Skeletal muscle tissue (tissue), 4 donors: ENCODE results near the gene HRH4. TPM values are rescaled to one million over a fixed set of nuclear protein-coding genes. Genes with fewer than 3 reads are reported as not detected.

Source experiments
- H3K27ac ChIP-seq: one replicate; pipeline ENCODE4 v1.7.0; 2013; ENCODE audit warnings: mild to moderate bottlenecking, low read depth, low read length, inconsistent platforms
- H3K27me3 ChIP-seq, 3 donors: one replicate each; pipeline ENCODE4 v1.7.0; 2013; ENCODE audit warnings: low read length in 3 of 3; ENCODE audit not compliant: control insufficient read depth in 3 of 3, insufficient read depth in 3 of 3
- H3K36me3 ChIP-seq, 3 donors: one replicate each; pipeline ENCODE4 v1.7.0; 2013; ENCODE audit warnings: low read length in 3 of 3; ENCODE audit not compliant: control insufficient read depth in 3 of 3, insufficient read depth in 3 of 3
- H3K4me1 ChIP-seq, 3 donors: one replicate each; pipeline ENCODE4 v1.7.0; 2013; ENCODE audit warnings: low read length in 3 of 3, mild to moderate bottlenecking in 3 of 3; ENCODE audit not compliant: control insufficient read depth in 3 of 3, insufficient read depth in 3 of 3
- H3K4me3 ChIP-seq, 3 donors: one replicate each; pipeline ENCODE4 v1.7.0; 2013; ENCODE audit warnings: low read length in 3 of 3
- H3K9ac ChIP-seq, 3 donors: one replicate each; pipeline ENCODE4 v1.7.0; 2013; ENCODE audit warnings: low read length in 3 of 3, mild to moderate bottlenecking in 3 of 3, moderate library complexity in 2 of 3, low read depth in 1 of 3
- H3K9me3 ChIP-seq, 3 donors: one replicate each; pipeline ENCODE4 v1.7.0; 2013; ENCODE audit warnings: low read length in 3 of 3; ENCODE audit not compliant: control insufficient read depth in 3 of 3
- total RNA-seq: library from RNA; depleted of rRNA; stranded (reverse); fragments of >200 nt; gene quantifications from one replicate; pipeline ENCODE4 v1.2.3, GENCODE V29; 2014
- donor health status: Osteomylitis.

Gene HRH4
- total RNA-seq, 1 donor from 2014 or later, result not detected

GRCh38 chr18:24482821-24483220 is 22.4 kb downstream of the HRH4 start:
- Histone ChIP-seq H3K9ac (no peak overlapping the region), H3K27ac (no peak overlapping the region), H3K9me3 (no peaks in the 10 kb centered on the region), H3K4me3 (no peak overlapping the region), H3K27me3 (peaks cover 0 to 6% (median 3%) of the 10 kb centered on the region in 3 donors), H3K4me1 (peaks cover 0 to under 1% (median 0%) of the 10 kb centered on the region in 3 donors), H3K36me3 (no peaks in the 10 kb centered on the region)

- Histone ChIP-seq H3K9ac (no peak overlapping the region), H3K4me1 (peaks cover 0 to 2% (median 0%) of the 10 kb centered on the region in 3 donors), H3K9me3 (no peaks in the 10 kb centered on the region), H3K4me3 (no peak overlapping the region), H3K36me3 (no peaks in the 10 kb centered on the region), H3K27ac (no peak overlapping the region), H3K27me3 (peaks cover 0 to 6% (median 5%) of the 10 kb centered on the region in 3 donors)
These were observed 25.2 kb downstream of the HRH4 start for GRCh38 chr18:24485681-24486080.

GRCh38 chr18:24486684-24487083 is 26.2 kb downstream of the HRH4 start:
- no peaks in the 10 kb centered on the region for H3K36me3 ChIP-seq
- H3K4me3 ChIP-seq, result no peak overlapping the region
- peaks cover 0 to 6% (median 5%) of the 10 kb centered on the region in 3 donors for H3K27me3 ChIP-seq
- H3K27ac ChIP-seq, result no peak overlapping the region
- no peaks in the 10 kb centered on the region for H3K9me3 ChIP-seq
- peaks cover 0 to 2% (median 0%) of the 10 kb centered on the region in 3 donors for H3K4me1 ChIP-seq
- H3K9ac ChIP-seq, result no peak overlapping the region

DNA sequence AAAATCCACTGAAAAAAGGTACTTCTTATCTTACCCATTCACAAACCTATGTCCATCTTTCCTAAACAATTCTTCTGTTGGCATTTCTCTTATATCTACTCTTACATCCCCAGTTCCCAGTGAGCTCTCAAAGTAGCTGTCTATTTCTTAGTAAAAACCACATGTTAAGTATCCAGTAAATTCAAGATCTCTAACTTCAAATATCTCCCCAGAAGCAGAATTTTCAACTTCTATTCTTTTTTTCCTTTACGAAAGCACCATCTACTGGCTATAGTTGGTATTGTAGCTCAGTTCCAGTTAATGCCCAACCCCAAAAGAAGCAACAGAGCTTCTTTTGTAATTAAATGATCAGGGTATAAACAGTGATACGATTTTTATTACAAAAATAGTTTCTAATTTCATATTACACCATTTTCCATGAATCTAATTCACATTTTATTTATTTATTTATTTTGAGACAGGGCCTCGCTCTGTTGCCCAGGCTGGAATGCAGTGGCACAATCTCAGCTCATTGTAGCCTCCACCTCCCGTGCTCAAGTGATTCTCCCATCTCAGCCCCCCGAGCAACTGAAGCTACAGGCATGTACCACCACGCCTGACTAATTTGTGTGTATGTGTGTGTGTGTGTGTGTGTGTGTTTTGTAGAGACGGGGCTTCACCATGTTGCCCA is 28.5 kb downstream of the HRH4 start:
- Histone ChIP-seq H3K27me3 (peaks cover 0 to 5% (median 3%) of the 10 kb centered on the region in 3 donors), H3K4me3 (no peak overlapping the region), H3K36me3 (no peaks in the 10 kb centered on the region), H3K9me3 (no peaks in the 10 kb centered on the region), H3K27ac (no peak overlapping the region), H3K9ac (no peak overlapping the region), H3K4me1 (peaks cover 0 to 2% (median 0%) of the 10 kb centered on the region in 3 donors)

- H3K4me1 ChIP-seq, result peaks cover 0 to 2% (median 0%) of the 10 kb centered on the region in 3 donors
- peaks cover 0 to 5% (median 3%) of the 10 kb centered on the region in 3 donors for H3K27me3 ChIP-seq
- H3K4me3 ChIP-seq, result no peak overlapping the region
- H3K27ac ChIP-seq, result no peak overlapping the region
- H3K9ac ChIP-seq, result no peak overlapping the region
- H3K36me3 ChIP-seq, result no peaks in the 10 kb centered on the region
- no peaks in the 10 kb centered on the region for H3K9me3 ChIP-seq
These were observed 30.1 kb downstream of the HRH4 start for GRCh38 chr18:24490539-24490938.

- peaks cover 0 to 2% (median 0%) of the 10 kb centered on the region in 3 donors for H3K27me3 ChIP-seq
- H3K27ac ChIP-seq, result no peak overlapping the region
- H3K9ac ChIP-seq, result no peak overlapping the region
- no peaks in the 10 kb centered on the region for H3K9me3 ChIP-seq
- no peaks in the 10 kb centered on the region for H3K36me3 ChIP-seq
- peaks cover 0 to 2% (median 0%) of the 10 kb centered on the region in 3 donors for H3K4me1 ChIP-seq
- H3K4me3 ChIP-seq, result no peak overlapping the region
These were observed 31.7 kb downstream of the HRH4 start for GRCh38 chr18:24491927-24492834.

DNA sequence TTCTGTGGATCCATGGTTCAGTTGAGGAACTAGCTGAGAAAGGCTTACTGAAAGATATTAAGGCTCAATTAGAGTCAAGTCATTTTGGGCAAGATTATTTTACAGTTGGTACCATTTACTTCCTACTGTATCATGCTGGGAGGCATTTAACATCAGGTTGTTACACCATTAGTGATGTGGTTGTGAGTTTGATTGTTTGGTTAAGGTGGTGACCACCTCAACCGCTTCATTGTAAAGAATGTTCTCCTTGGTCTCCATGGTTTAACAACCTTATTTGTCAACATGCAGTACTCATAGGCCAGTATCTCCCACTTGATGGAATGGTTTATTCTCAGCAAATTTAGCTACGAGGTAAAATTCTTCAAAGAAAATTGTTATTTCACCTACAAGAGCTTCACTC is 34.1 kb downstream of the HRH4 start:
- Histone ChIP-seq H3K4me3 (no peak overlapping the region), H3K36me3 (no peaks in the 10 kb centered on the region), H3K4me1 (no peaks in the 10 kb centered on the region), H3K9ac (no peak overlapping the region), H3K9me3 (no peaks in the 10 kb centered on the region), H3K27me3 (no peaks in the 10 kb centered on the region), H3K27ac (no peak overlapping the region)

- Histone ChIP-seq H3K27ac (no peak overlapping the region), H3K36me3 (no peaks in the 10 kb centered on the region), H3K4me3 (no peak overlapping the region), H3K4me1 (no peaks in the 10 kb centered on the region), H3K9me3 (no peaks in the 10 kb centered on the region), H3K27me3 (no peaks in the 10 kb centered on the region), H3K9ac (no peak overlapping the region)
These were observed 36.8 kb downstream of the HRH4 start for GRCh38 chr18:24497031-24497754.

- H3K27me3 ChIP-seq, result no peaks in the 10 kb centered on the region
- no peak overlapping the region for H3K9ac ChIP-seq
- H3K4me3 ChIP-seq, result no peak overlapping the region
- no peaks in the 10 kb centered on the region for H3K36me3 ChIP-seq
- no peaks in the 10 kb centered on the region for H3K4me1 ChIP-seq
- H3K27ac ChIP-seq, result no peak overlapping the region
- no peaks in the 10 kb centered on the region for H3K9me3 ChIP-seq
These were observed 39.4 kb downstream of the HRH4 start for GRCh38 chr18:24499814-24500213.
